Measurements from ENCODE around the gene IQGAP2.

DNA sequence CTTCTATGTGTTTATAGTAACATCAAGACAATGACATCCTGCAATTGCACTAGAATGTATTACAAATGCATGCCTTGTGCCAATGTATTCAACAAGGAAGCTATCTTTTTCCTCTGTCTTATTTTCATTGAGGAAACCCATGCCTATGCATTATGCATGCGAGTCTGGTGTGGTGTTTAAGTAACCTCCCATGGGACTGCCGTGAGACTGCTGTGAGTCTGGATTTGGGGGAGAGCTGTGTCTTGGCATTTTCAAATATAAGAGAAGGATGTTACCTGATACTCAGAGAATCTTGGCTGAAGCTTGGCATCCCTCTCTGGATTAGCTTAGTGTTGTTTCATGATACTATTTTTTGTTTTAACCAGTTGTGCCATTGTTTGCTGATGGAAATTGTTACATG, 121.8 kb downstream of the IQGAP2 start:
- TF ChIP-seq, protein P1, sequence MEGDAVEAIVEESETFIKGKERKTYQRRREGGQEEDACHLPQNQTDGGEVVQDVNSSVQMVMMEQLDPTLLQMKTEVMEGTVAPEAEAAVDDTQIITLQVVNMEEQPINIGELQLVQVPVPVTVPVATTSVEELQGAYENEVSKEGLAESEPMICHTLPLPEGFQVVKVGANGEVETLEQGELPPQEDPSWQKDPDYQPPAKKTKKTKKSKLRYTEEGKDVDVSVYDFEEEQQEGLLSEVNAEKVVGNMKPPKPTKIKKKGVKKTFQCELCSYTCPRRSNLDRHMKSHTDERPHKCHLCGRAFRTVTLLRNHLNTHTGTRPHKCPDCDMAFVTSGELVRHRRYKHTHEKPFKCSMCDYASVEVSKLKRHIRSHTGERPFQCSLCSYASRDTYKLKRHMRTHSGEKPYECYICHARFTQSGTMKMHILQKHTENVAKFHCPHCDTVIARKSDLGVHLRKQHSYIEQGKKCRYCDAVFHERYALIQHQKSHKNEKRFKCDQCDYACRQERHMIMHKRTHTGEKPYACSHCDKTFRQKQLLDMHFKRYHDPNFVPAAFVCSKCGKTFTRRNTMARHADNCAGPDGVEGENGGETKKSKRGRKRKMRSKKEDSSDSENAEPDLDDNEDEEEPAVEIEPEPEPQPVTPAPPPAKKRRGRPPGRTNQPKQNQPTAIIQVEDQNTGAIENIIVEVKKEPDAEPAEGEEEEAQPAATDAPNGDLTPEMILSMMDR (IDR thresholded peaks at IDR 0.05), result no peak
- TF ChIP-seq POLR2A (IDR thresholded peaks at IDR 0.05), result no peak
